Astrocyte of the hippocampus (primary cell): ENCODE data around the gene IAH1.

Source experiments
- DNase-seq: peaks from one replicate; pipeline ENCODE4 v3.0.0; 2011; ENCODE audit warnings: low read depth, low spot score

Gene IAH1

GRCh38 chr2:9527995-9528787, 53.8 kb downstream of the IAH1 start:
- DNase-seq = no peak

GRCh38 chr2:9532421-9532820, 58.1 kb downstream of the IAH1 start:
- peak; percentile 69 for DNase-seq

- DNase-seq = no peak
Observed at GRCh38 chr2:9533663-9534062, 59.3 kb downstream of the IAH1 start.

GRCh38 chr2:9535177-9535576, 60.8 kb downstream of the IAH1 start:
- no peak for DNase-seq

- no peak for DNase-seq
Observed at GRCh38 chr2:9536504-9536903, 62.2 kb downstream of the IAH1 start.

- DNase-seq = no peak
Observed at GRCh38 chr2:9538000-9538507, 63.7 kb downstream of the IAH1 start.
